GM21529 (cell line): ENCODE measurements around the gene BUD23.
"Not testable (repeated sequence)": the region's sequence is repeated elsewhere in the genome, so short reads cannot be mapped to it uniquely, and the experiment has no call there.

Experiments used
- ATAC-seq: cut with Tn5 transposase; IDR thresholded peaks from one replicate; pipeline ENCODE4 v1.9.1; 2021; ENCODE audit not compliant: unreplicated experiment

BUD23 gene, protein sequence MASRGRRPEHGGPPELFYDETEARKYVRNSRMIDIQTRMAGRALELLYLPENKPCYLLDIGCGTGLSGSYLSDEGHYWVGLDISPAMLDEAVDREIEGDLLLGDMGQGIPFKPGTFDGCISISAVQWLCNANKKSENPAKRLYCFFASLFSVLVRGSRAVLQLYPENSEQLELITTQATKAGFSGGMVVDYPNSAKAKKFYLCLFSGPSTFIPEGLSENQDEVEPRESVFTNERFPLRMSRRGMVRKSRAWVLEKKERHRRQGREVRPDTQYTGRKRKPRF

DNA sequence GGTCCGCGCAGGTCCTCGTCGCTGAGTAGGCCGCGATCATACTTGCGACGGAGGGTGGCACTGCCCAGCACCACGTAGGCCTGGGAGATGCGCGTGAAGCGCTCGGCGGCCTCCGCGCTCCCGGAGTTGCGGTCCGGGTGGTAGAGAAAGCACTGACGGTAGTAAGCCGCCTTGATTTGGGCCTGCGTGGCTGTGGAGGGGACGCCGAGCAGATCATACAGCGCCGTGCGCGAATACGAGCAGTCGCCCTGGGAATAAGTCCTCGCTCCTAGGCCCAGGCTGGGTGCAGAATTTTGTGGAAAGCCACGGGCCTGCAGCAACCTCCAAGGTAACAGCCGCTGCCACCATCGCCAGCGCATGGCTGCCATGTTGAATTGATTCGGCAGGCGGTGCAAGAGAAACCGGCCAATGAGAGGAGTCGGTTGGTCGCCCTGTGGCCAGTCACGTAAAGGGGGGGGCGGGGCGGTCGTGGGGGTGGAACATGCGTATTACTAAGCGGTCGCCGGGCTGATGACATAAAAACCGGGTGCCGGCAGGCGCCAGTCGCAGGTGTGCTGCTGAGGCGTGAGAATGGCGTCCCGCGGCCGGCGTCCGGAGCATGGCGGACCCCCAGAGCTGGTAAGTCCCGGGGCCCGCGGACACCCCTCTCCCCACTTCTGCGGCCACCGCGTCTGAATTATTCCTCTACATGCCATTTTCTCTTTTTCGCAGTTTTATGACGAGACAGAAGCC, at the start of gene BUD23, which contains the start of gene DNAJC30:
BUD23 (plus strand) TSS at position 542 of the 732 bp plus-strand sequence; CDS start at position 571, 29 bp downstream.
DNAJC30 (minus strand) TSS at position 398 of the 732 bp plus-strand sequence; CDS start at position 368, 30 bp downstream.
- peak; percentile 92 for ATAC-seq

DNA sequence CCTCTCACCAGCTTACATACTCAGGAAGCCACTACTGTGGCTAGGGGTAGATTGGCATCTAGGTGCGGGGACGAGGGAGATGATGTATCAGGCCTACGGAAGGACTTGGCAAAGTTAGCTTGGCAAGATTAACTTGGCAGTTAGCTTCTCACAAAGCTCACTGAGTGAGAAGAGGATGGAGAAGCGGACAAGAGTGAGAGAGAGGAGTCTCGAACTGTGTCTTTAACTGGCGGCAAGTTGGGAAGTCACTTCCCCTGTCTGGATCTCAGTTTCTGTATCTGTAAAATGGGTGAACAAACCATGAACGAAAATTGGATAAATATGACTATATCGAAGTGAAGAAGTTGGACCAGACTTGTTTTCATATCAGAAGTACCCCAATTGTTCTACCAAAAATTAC, 49.6 kb upstream of the BUD23 start:
- no peak for ATAC-seq

DNA sequence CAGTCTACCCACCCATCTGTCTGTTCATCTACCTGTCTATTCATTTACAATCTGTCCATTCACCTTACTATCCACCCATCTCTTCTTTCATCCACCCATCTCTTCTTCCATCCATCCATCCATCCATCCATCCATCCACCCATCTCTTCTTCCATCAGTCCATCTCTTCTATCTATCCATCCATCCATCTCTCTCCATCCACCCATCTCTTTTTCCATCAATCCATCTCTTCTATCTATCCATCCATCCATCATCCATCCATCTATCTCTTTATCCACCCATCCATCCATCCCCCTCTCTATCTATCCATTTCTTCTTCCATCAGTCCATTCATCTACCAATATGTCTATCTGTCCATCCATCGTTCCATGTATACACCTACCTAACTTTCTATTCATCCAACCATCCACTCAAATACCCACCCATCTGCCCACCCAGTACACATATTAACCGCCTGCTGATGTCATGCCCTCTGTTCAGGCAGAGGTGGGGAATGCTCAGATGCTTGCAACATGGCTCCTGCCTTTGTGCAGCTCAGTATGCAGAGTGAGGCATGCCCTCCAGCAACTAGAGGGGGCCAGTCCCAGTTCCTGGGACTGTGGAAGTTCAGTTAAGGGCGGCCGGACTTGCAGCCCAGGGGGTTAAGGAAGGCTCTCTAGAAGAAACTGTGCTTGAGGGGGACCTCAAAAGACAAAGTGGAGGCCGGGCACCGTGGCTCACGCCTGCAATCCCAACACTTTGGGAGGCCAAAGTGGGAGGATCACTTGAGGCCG, 47.8 kb upstream of the BUD23 start:
- no peak for ATAC-seq

DNA sequence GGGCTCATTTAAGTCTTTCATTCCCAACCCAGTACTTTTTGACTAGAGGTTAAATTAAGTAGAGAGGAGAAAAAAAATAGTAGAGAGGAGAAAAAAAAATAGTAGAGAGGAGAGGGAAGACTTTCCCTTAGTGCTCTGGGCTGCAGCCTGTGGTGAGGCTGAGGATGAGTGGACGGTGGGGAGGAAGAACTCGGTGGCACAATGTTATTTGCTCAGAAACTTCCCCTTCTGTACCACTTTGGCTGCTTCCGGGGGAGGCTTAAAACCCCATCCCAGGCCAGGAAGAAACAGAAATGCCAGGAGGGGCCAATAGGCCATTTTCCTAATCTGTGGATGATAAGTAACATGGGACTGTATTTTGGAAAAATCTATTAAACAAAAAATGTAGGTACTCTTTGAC, 44.5 kb upstream of the BUD23 start:
- no peak for ATAC-seq

DNA sequence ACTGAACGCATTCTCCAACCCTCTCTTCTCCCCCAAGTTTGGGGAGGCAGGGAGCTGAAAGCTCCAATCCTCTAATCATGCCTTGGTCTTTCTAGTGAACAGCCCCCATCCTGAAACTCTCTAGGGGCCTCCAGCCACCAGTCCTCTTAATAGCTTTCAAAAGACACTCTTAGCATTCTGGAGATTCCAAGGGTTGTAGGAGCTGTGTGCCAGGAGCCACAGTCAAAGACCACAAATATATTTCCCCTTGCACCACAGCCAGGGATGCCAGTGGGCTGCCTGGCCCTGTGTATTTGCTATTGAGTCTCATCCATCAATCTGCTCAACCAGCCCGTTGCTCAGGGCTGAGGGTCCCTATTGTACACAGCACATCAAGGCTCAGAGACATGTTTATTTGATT, 40.6 kb upstream of the BUD23 start:
- ATAC-seq = no peak

DNA sequence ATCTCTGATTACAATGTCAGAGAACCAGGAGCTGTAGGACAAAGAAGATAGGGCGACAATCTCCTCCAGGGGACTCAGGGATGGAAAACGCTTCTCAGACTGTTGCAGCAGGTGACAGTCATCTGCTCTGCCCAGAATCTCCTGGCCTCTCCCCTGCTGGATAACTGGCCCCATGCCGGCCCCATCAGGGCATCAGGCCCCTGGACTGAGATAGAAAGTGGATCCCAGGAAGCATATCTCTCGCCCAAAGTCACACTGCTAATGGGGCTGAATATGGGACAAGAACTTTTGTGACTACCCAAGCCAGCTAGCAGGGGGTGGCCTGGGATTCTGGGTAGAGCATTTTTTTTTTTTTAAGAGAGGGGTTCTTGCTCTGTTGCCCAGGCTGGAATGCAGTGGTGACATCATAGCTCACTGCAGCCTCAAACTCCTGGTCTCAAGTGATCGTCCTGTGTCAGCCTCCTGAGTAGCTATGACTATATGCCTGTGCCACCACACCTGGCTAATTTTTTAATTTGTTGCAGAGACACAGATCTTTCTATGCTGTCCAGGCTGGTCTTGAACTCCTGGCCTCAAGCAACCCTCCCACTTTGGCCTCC, 38.6 kb upstream of the BUD23 start:
- no peak for ATAC-seq

DNA sequence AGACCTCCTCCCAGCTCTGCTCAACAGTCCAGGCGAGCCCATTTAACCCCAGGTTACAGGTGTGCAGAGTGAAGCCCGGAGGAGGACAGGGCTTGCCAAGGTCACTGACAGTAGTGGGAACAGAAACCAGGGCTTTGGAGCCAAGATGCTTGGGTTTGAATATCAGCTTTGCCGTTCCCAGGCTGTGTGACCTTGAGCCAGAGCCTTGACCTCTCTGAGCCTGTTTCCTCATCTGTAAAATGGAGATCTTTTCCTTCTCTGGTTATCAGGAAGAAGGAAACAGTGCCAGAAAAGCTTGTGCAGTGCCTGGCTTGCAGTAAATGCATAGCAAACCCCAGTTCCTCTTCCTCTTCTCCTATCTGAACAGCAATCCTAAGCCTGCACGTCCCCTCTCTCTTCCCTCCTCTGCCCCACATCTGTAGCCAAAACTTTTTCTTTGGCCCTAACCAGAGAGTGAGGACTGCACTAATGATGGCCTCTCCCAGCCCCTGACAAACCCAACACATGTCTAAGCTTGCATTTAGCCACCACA, 37.7 kb upstream of the BUD23 start:
- ATAC-seq = no peak

DNA sequence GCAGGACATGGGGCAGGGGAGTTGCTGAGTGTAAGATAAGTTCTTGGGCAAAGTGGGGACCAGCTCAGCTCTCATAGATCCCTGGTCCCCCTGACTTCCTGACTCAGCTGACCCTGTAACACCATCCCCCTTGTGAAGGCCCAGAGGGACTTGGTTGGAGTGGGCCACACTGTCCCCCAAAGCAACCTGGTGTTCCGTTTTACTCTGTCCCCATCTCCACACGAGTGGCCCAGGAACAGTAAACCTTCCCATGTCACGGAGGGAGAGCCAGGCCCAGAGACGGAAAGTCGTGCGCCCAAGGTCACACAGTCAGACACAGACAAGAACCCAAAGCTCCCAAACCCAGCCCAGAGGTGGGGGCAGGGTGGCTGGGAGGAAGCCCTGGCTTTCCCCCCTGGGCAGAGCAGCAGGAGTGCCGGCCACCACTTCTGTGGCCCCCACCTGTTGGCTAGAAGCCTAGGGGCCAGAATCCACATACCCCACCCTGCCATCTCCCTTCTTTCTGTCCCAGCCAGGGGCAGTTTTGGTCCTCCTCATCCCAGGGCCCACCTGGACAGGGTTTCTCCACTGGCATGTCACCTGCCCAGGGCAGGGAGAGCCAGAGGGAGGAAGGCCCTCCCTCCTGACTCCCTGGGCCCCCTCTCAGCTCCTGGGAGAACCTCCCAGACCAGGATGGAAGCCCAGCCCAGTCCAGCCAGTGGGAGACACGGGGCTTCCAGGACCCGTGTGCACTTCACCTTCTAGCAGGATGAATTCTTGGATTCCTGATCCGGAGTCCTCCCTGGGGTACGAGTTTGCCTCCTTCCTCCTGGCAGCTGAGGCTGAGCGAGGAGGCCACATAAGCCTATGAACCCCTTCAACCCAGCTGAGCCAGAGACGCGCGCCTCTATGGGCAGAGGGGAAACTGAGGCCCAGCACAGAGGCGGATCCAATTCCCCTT, 36.3 kb upstream of the BUD23 start:
- ATAC-seq = no peak

DNA sequence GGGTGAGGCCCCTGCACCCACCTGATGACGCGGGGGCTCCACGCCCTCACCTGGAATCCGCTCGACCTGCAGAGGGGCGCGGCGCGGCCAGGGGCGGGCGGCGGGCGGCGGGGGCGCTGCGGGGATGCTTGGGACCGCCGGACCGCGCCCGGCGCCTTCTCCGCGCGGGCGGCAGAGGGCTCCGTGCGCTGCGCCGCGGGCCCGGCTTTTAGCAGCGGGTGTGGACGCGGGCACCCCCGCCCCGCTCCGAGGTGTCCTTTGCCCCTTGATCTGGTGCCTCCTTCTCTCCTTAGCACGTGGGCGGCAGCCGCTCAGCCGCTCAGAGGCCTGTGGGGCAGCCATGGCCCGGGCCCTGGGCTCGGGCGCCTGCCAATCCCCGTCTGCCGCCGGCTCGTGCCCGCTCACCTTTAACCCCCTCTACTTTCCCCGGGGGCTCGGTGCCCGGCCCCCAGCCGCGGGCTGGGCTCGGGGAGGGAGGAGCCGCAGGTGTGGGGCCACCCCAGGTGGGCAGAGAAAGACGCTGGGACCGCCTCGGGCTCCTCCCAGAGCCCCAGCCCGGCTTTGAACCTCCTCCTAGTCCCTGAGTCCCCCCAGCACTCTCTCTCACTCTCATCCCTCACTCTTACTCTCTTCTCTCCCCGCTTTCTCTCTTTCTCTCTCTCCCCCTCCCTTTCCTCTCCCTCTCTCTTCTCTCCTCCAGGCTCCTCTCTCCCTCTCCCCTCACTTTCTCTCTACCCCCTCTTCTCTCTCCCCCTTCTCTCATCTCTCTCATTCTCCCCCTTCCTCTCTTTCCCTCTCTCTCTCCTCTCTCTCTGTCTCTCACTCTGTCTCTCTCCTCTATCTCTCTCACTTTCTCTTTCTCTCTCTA, 35.4 kb upstream of the BUD23 start:
- no peak for ATAC-seq

DNA sequence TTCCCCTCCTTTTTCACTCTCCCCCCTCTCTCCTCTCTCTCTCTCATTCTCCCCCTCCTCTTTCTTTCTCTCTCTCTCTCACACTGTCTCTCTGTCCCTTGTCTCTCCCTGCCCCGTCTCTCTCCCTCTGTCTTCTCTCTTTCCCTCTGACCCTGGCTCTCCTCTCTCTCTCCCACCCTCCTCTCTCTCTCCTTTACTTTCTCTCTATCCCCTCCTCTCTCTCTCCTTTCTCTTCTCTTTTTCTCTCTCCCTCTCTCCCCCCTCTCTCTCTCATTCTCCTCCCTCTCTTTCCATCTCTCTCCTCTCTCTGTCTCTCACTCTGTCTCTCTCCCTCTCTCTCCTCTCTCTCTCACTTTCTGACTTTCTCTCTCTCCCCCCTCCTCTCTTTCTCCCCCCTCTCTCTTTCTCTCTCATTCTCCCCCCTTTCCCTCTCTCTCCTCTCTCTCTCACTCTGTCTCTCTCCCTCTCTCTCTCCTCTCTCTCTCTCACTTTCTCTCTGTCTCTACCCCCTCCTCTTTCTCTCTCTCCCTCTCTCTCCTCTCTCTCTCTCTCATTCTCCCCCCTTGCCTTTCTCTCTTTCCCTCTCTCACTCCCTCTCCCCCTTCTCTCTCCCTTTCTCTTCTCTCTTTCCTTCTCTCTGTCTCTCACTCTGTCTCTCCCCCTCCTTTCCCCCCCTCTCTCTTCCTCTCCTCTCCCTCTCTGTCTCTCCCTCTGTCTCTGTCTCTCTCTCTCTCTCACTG, 34.6 kb upstream of the BUD23 start:
- ATAC-seq = no peak

DNA sequence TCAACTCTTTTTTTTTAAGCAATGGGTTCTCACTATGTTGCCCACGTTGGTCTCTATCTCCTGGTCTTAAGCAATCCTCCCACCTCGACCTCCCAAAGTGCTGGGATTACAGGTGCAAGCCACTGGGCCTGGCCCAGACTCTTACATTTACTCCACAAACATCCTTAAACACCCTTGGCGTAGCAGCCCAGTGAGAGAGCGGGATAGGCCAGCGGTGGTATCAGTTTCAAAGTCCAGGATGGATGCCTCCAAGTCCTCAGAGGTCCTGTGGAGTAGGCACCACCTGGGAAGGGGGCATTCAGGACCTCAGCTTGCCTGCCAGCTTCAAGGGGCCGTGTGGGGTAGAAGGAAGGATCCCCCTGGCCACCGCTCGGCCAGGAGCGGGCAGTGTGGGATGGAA, 33.8 kb upstream of the BUD23 start:
- no peak for ATAC-seq

DNA sequence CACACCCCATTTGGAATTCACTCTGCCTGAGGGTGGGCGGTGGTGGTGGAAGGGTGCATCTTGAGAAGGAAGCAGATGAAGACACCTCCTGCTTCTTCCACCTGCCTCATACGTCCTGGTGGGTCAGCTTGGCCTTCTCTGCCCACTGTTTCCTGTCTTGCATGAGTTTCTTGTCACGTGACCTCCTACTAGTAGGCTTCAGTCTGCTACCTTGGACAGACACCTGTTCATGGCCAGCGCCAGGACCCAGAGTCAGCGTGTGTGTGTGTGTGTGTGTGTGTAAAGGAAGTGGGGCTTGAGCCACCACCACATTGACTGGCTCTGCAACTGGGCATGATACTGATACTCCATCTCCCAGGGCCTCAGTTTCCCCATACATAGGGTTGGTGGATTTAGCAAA, 32.9 kb upstream of the BUD23 start:
- no peak for ATAC-seq

DNA sequence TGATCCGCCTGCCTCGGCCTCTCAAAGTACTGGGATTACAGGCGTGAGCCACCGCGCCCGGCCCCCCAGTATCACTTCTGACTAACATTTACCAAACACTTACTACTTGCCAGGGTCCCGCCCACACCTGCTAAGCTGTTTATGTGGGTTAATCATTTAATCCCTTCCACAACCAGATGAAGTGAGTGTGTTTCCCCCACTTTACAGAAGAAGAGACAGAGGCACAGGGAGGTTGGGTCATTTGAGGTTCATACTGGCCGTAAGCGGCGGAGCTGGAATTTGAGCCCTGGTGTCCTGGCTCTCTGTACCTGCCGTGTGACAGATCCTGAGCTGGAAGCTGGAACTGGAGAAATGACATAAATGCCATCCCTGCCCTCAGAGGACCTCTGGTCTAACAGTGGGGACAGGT, 30.9 kb upstream of the BUD23 start:
- no peak for ATAC-seq

DNA sequence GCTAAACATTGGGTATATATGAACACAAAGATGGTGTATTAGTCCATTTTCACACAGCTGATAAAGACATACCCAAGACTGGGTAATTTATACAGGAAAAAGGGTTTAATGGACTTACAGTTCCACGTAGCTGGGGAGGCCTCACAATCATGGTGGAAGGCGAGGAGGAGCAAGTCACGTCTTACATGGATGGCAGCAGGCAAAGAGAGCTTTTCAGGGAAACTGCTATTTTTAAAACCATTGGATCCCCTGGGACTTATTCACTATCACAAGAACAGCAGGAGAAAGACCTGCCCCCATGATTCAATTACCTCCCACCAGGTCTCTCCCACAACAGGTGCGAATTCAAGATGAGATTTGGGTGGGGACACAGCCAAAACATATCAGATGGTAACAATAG, 28.1 kb upstream of the BUD23 start:
- ATAC-seq = not testable (repeated sequence)

DNA sequence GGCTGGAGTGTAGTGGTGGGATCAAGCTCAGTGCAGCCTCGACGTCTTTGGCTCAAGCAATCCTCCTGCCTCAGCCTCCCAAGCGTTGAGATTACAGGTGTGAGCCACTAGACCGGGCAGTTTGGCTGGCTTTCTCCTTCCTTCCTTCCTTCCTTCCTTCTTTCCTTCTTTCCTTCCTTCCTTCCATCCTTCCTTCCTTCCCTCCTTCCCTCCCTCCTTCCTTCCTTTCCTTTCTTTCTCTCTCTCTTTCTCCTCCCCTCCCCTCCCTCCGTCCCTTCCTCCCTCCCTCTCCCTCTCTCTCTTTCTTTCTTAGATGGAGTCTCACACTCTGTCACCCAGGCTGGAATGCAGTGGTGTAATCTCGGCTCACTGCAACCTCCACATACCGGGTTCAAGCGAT, 23.4 kb upstream of the BUD23 start:
- ATAC-seq = no peak

DNA sequence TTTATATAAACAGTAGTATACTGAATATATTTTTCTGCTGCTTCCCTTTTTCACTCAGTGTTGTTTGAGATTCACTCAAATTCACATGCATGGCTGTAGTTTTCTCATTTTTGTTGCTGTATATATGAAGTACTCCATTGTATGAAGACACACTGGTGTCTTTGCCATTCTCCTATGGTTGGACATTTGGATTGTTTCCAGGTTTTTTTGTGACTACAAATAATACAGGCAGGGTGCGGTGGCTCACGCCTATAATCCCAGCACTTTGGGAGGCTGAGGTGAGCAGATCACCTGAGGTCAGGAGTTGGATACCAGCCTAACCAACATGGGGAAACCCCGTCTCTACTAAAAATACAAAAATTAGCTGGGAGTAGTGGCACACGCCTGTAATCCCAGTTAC, 22.8 kb upstream of the BUD23 start:
- ATAC-seq = not testable (repeated sequence)

DNA sequence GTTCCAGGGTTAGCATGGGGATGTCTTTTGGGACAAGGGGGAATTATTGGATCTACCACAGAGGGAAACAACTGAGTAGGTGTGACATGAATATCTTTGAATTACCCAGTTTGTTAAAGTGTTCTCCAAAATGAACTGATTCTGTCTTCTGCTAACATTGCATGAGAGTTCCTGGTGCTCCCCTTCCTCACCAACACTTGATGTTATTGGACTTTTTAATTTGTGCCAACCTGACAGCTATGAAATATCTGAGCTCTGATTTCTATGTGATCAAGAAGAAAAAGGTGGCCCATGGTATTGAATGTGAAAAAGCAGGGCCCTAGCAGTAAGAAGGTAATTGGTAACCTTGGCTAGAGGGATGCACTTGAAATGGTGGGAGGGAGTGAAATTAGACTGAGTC, 20.4 kb upstream of the BUD23 start:
- ATAC-seq = no peak

DNA sequence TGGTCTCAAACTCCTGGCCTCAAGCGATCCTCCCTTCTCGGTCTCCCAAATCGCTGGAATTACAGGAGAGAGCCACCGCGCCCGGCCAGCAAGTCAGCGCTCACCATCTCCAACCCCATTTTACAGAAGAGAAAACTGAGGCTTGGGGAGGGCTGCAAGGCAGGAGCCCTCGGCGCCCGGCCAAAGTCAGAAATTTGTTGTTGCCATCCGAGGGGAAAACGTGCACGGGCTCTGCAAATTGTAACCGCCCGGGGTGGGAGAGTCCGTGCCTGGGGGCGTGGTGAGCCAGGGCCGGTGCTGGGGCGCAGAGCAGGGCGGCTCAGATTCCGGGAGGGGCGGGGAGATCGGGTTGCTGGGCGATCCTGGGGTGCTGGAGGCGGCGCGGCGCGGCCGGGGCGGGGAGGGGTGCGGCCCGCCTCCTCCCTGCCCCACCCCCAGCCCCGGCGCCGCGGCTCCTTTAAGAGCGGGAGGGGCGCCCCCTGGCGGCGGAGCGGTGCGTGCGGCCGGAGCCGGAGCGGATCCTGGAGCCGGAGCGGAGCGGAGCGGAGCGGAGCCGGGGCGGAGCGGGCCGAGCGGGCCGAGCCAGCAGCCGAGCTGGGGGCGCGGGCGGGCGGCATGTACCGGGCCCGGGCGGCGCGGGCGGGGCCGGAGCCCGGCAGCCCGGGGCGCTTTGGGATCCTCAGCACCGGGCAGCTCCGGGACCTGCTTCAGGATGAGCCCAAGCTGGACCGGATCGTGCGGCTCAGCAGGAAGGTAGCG, 15.9 kb upstream of the BUD23 start, which contains the start of gene VPS37D:
VPS37D (plus strand) TSS at position 488 of the 759 bp plus-strand sequence; CDS start at position 616, 128 bp downstream.
- ATAC-seq = peak; percentile 93
